KMS-11 (cell line): ENCODE results near the gene ZNF823.

ENCODE experiments used
- H2AFZ ChIP-seq: fragments of 200-600 bp; sonication (generic); 2 replicates; pipeline ENCODE4 v1.6.1; 2016; ENCODE audit warnings: antibody characterized with exemption, mixed run types, low read depth
- H3K27ac ChIP-seq: fragments of 200-600 bp; sonication (generic); 2 replicates; pipeline ENCODE4 v1.6.1; 2016; ENCODE audit warnings: mild to moderate bottlenecking, mixed run types
- H3K27me3 ChIP-seq: fragments of 200-600 bp; sonication (generic); 2 replicates; pipeline ENCODE4 v1.6.1; 2017; ENCODE audit warnings: mild to moderate bottlenecking, low read depth, mixed run types, moderate library complexity; ENCODE audit not compliant: insufficient read depth
- H3K36me3 ChIP-seq: fragments of 200-600 bp; sonication (generic); 2 replicates; pipeline ENCODE4 v1.6.1; 2017; ENCODE audit warnings: mild to moderate bottlenecking, mixed run types; ENCODE audit not compliant: insufficient read depth
- H3K4me1 ChIP-seq: fragments of 200-600 bp; sonication (generic); 2 replicates; pipeline ENCODE4 v1.6.1; 2016; ENCODE audit warnings: mild to moderate bottlenecking, low read depth, mixed run types; ENCODE audit not compliant: poor library complexity, severe bottlenecking
- H3K4me2 ChIP-seq: fragments of 200-600 bp; sonication (generic); 2 replicates; pipeline ENCODE4 v1.7.0; 2016; ENCODE audit warnings: mild to moderate bottlenecking, mixed run types
- H3K4me3 ChIP-seq: fragments of 200-600 bp; sonication (generic); IDR thresholded peaks from 2 replicates; pipeline ENCODE4 v1.6.1; 2017; ENCODE audit warnings: low read depth, low read length, mixed read lengths; ENCODE audit not compliant: insufficient read depth
- H3K79me2 ChIP-seq: fragments of 200-600 bp; sonication (generic); 2 replicates; pipeline ENCODE4 v1.6.1; 2016; ENCODE audit warnings: low read depth, mixed run types; ENCODE audit not compliant: insufficient read depth
- H3K9ac ChIP-seq: fragments of 200-600 bp; sonication (generic); 2 replicates; pipeline ENCODE4 v1.6.1; 2016; ENCODE audit warnings: mild to moderate bottlenecking, mixed run types
- H4K20me1 ChIP-seq: fragments of 200-600 bp; sonication (generic); 2 replicates; pipeline ENCODE4 v1.6.1; 2016; ENCODE audit warnings: mild to moderate bottlenecking, mixed run types; ENCODE audit not compliant: insufficient read depth
- CTCF ChIP-seq: fragments of 200-600 bp; sonication (generic); conservative IDR thresholded peaks from 2 replicates; pipeline ENCODE4 v1.6.1; 2017; ENCODE audit warnings: low read depth, mild to moderate bottlenecking, antibody characterized with exemption, low read length, moderate library complexity, mixed read lengths

The ZNF823 gene

GRCh38 chr19:11699931-11700794 lies 38.6 kb downstream of the ZNF823 start:
- H3K4me2 ChIP-seq, result no peak overlapping the region
- no peaks in the 10 kb centered on the region for H3K27me3 ChIP-seq
- H3K79me2 ChIP-seq, result no peaks in the 10 kb centered on the region
- no peaks in the 10 kb centered on the region for H4K20me1 ChIP-seq
- H3K4me3 ChIP-seq, result no peak overlapping the region
- peak; percentile 77 for TF ChIP-seq CTCF
- no peak overlapping the region for H3K9ac ChIP-seq
- no peak overlapping the region for H2AFZ ChIP-seq
- H3K27ac ChIP-seq, result no peak overlapping the region
- no peaks in the 10 kb centered on the region for H3K36me3 ChIP-seq
- H3K4me1 ChIP-seq, result no peaks in the 10 kb centered on the region

GRCh38 chr19:11698231-11698630 lies 40.5 kb downstream of the ZNF823 start:
- H3K4me1 ChIP-seq, result no peaks in the 10 kb centered on the region
- H3K79me2 ChIP-seq, result no peaks in the 10 kb centered on the region
- TF ChIP-seq CTCF, result no peak
- no peaks in the 10 kb centered on the region for H3K27me3 ChIP-seq
- H3K27ac ChIP-seq, result no peak overlapping the region
- H2AFZ ChIP-seq, result no peak overlapping the region
- no peak overlapping the region for H3K4me2 ChIP-seq
- no peaks in the 10 kb centered on the region for H3K36me3 ChIP-seq
- H3K4me3 ChIP-seq, result no peak overlapping the region
- H3K9ac ChIP-seq, result no peak overlapping the region
- H4K20me1 ChIP-seq, result no peaks in the 10 kb centered on the region

GRCh38 chr19:11697284-11697855 lies 41.4 kb downstream of the ZNF823 start:
- H3K4me3 ChIP-seq, result no peak overlapping the region
- no peaks in the 10 kb centered on the region for H3K27me3 ChIP-seq
- no peak overlapping the region for H3K4me2 ChIP-seq
- no peaks in the 10 kb centered on the region for H3K79me2 ChIP-seq
- no peak overlapping the region for H2AFZ ChIP-seq
- no peak overlapping the region for H3K9ac ChIP-seq
- no peaks in the 10 kb centered on the region for H3K36me3 ChIP-seq
- no peaks in the 10 kb centered on the region for H3K4me1 ChIP-seq
- no peaks in the 10 kb centered on the region for H4K20me1 ChIP-seq
- no peak overlapping the region for H3K27ac ChIP-seq
- TF ChIP-seq CTCF, result no peak

- no peak for TF ChIP-seq CTCF
- peak overlapping the region; percentile 49; the same call in 1 of the 2 replicates for H2AFZ ChIP-seq
- H3K27ac ChIP-seq, result no peak overlapping the region
Observed at GRCh38 chr19:11694533-11695439, 44.0 kb downstream of the ZNF823 start.

More at GRCh38 chr19:11694533-11695439, 44.0 kb downstream of the ZNF823 start:
- no peaks in the 10 kb centered on the region for H3K36me3 ChIP-seq
- no peaks in the 10 kb centered on the region for H3K27me3 ChIP-seq
- no peaks in the 10 kb centered on the region for H3K4me1 ChIP-seq
- peak overlapping the region; percentile 13; the same call in 1 of the 2 replicates for H3K4me2 ChIP-seq
- H4K20me1 ChIP-seq, result no peaks in the 10 kb centered on the region
- H3K79me2 ChIP-seq, result no peaks in the 10 kb centered on the region
- no peak overlapping the region for H3K9ac ChIP-seq
- no peak overlapping the region for H3K4me3 ChIP-seq
